IPS-15b (cell line): Measurements from ENCODE around the gene ATG4C.
A peak's percentile ranks its signal among the peaks of the same experiment; 100 is the strongest.
"Not testable (repeated sequence)": the region's sequence is repeated elsewhere in the genome, so short reads cannot be mapped to it uniquely, and the experiment has no call there.

Source experiments
- H3K27me3 ChIP-seq: one replicate; pipeline ENCODE4 v1.6.1; 2013; ENCODE audit warnings: low read length; ENCODE audit not compliant: control insufficient read depth, insufficient read depth
- H3K36me3 ChIP-seq: one replicate; pipeline ENCODE4 v1.6.1; 2013; ENCODE audit warnings: low read length; ENCODE audit not compliant: control insufficient read depth, insufficient read depth
- H3K4me1 ChIP-seq: one replicate; pipeline ENCODE4 v1.6.1; 2013; ENCODE audit warnings: mild to moderate bottlenecking, low read length; ENCODE audit not compliant: control insufficient read depth, insufficient read depth
- H3K4me3 ChIP-seq: one replicate; pipeline ENCODE4 v1.5.1; 2013; ENCODE audit warnings: low read depth, low read length
- H3K9ac ChIP-seq: one replicate; pipeline ENCODE4 v1.6.1; 2013; ENCODE audit warnings: low read depth, mild to moderate bottlenecking, low read length
- H3K9me3 ChIP-seq: one replicate; pipeline ENCODE4 v1.6.1; 2013; ENCODE audit warnings: mild to moderate bottlenecking, low read length; ENCODE audit not compliant: control insufficient read depth, insufficient read depth

Gene ATG4C

GRCh38 chr1:62783736-62784508 is at the start of gene ATG4C:
ATG4C (plus strand) TSS chr1:62784132; CDS start chr1:62803787, 19,655 bp downstream.
- Histone ChIP-seq H3K4me3 (peak within 1 kb of the TSS; percentile 100), H3K4me1 (no peaks in the 10 kb centered on the region), H3K36me3 (no peaks in the 10 kb centered on the region), H3K9ac (peak within 1 kb of the TSS; percentile 85), H3K27me3 (no peaks in the 10 kb centered on the region), H3K9me3 (no peaks in the 10 kb centered on the region)

- no peaks in the 10 kb centered on the region for H3K36me3 ChIP-seq
- H3K9ac ChIP-seq: no peak overlapping the region
- H3K4me3 ChIP-seq: no peak overlapping the region
- no peaks in the 10 kb centered on the region for H3K27me3 ChIP-seq
- H3K4me1 ChIP-seq: no peaks in the 10 kb centered on the region
- no peaks in the 10 kb centered on the region for H3K9me3 ChIP-seq
Measured at GRCh38 chr1:62735491-62736171, 48.3 kb upstream of the ATG4C start.

- not testable (repeated sequence) for H3K36me3 ChIP-seq, H3K9ac ChIP-seq, H3K4me3 ChIP-seq, H3K9me3 ChIP-seq, H3K4me1 ChIP-seq, H3K27me3 ChIP-seq
Measured at GRCh38 chr1:62740701-62741100, 43.2 kb upstream of the ATG4C start.

- Histone ChIP-seq H3K4me3 (no peak overlapping the region), H3K36me3 (no peaks in the 10 kb centered on the region), H3K27me3 (no peaks in the 10 kb centered on the region), H3K9me3 (no peaks in the 10 kb centered on the region), H3K4me1 (no peaks in the 10 kb centered on the region), H3K9ac (no peak overlapping the region)
Measured at GRCh38 chr1:62744611-62745577, 39.0 kb upstream of the ATG4C start.

GRCh38 chr1:62746086-62746808 is 37.7 kb upstream of the ATG4C start:
- no peaks in the 10 kb centered on the region for H3K27me3 ChIP-seq
- no peak overlapping the region for H3K4me3 ChIP-seq
- H3K4me1 ChIP-seq: no peaks in the 10 kb centered on the region
- no peak overlapping the region for H3K9ac ChIP-seq
- no peaks in the 10 kb centered on the region for H3K36me3 ChIP-seq
- H3K9me3 ChIP-seq: no peaks in the 10 kb centered on the region

- H3K9me3 ChIP-seq: no peaks in the 10 kb centered on the region
- H3K9ac ChIP-seq: no peak overlapping the region
- no peak overlapping the region for H3K4me3 ChIP-seq
- no peaks in the 10 kb centered on the region for H3K36me3 ChIP-seq
- H3K4me1 ChIP-seq: no peaks in the 10 kb centered on the region
- H3K27me3 ChIP-seq: no peaks in the 10 kb centered on the region
Measured at GRCh38 chr1:62746809-62747138, 37.2 kb upstream of the ATG4C start.

- Histone ChIP-seq H3K27me3 (no peaks in the 10 kb centered on the region), H3K4me3 (no peak overlapping the region), H3K4me1 (peaks cover 4% of the 10 kb centered on the region), H3K9ac (no peak overlapping the region), H3K36me3 (peaks cover 4% of the 10 kb centered on the region), H3K9me3 (no peaks in the 10 kb centered on the region)
Measured at GRCh38 chr1:62753031-62753965, 30.6 kb upstream of the ATG4C start.

- H3K9ac ChIP-seq: not testable (repeated sequence)
- H3K4me3 ChIP-seq: peak overlapping the region; percentile 39
Measured at GRCh38 chr1:62754938-62755337, 29.0 kb upstream of the ATG4C start.

GRCh38 chr1:62756255-62756884 is 27.6 kb upstream of the ATG4C start:
- H3K27me3 ChIP-seq, H3K9ac ChIP-seq, H3K36me3 ChIP-seq, H3K4me1 ChIP-seq, H3K9me3 ChIP-seq: not testable (repeated sequence)
- H3K4me3 ChIP-seq: peak overlapping the region; percentile 30

More at GRCh38 chr1:62754938-62755337, 29.0 kb upstream of the ATG4C start:
- not testable (repeated sequence) for H3K9me3 ChIP-seq, H3K36me3 ChIP-seq, H3K27me3 ChIP-seq, H3K4me1 ChIP-seq

- H3K27me3 ChIP-seq, H3K9ac ChIP-seq, H3K9me3 ChIP-seq, H3K36me3 ChIP-seq, H3K4me1 ChIP-seq, H3K4me3 ChIP-seq: not testable (repeated sequence)
Measured at GRCh38 chr1:62759232-62759875, 24.6 kb upstream of the ATG4C start.
